ENCODE data around the gene MTHFD1L. TPM values are rescaled to one million over a fixed set of nuclear protein-coding genes. Genes with fewer than 3 reads are reported as not detected.

Gene MTHFD1L
- total and polyA plus RNA-seq, 2 of the 8 experiments (the other 6 are each of a cell fraction or from before 2014, with no cell fraction given), result 29.2 to 105 TPM

DNA sequence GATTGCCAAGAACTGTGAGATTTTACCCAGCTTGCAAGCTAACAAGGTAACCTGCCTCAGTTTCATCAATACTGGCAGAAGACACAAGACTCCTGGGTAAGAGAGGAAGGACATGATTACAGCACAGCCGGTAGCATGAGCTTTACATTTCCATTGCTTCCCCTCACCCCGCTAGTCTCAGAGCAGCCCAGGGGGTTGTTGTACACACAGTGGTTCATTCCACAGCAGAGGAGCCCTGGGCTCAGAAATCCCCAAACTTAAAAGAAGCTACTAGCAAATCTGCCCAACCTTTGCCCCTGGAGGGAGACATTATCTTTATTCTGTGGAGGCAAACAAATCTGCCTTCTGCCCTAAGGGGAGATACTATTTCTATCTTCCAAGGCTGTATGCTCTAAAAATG is 17.1 kb upstream of the MTHFD1L start:
- no peak overlapping the region for H2BK20ac ChIP-seq (ENCODE audit: low read length)
- H3K4me2 ChIP-seq (ENCODE audit: insufficient read depth in 1 of 2, low read depth in 2 of 2, low read length in 2 of 2), result no peak overlapping the region
- no peaks in the 10 kb centered on the region; a peak in 1 of 7 replicates for H3K4me1 ChIP-seq (replicated peaks in 1 of 4; ENCODE audit: control insufficient read depth in 3 of 4, insufficient read depth in 4 of 4, low read length in 3 of 4)
- TF ChIP-seq SP2 (IDR thresholded peaks at IDR 0.05; ENCODE audit: low read length) (no peak), FOSL1 (IDR thresholded peaks at IDR 0.05; ENCODE audit: insufficient read depth, low read depth, low read length) (no peak), RBBP5 (IDR thresholded peaks at IDR 0.05; ENCODE audit: borderline replicate concordance, low read depth, low read length) (no peak)
- ChIA-PET POLR2A (ENCODE audit: partially characterized antibody) (interaction anchor here (0.7 to 1.8 kb wide), 2 partner anchors 18 to 484 kb away, joined by 3 to 5 read pairs; partner anchors contain the start of gene MTHFD1L), CTCF (ENCODE audit: partially characterized antibody) (interaction anchor here (0.5 to 1.8 kb wide), 8 partner anchors 10 to 483 kb away, joined by 3 to 6 read pairs (median 3); no protein-coding TSS in a partner anchor)
- no peak overlapping the region for H3K56ac ChIP-seq (replicated peaks; ENCODE audit: insufficient read length, low read depth, low read length)
- no peak overlapping the region for H4K91ac ChIP-seq (replicated peaks; ENCODE audit: insufficient read length, low read length)
- H3K18ac ChIP-seq (ENCODE audit: extremely low read depth, low read length), result no peak overlapping the region
- no peaks in the 10 kb centered on the region for H4K20me1 ChIP-seq (replicated peaks in 1 of 2; ENCODE audit: control insufficient read depth in 1 of 2, insufficient read depth in 2 of 2, low read length in 2 of 2)
- no peak overlapping the region for H2AFZ ChIP-seq (ENCODE audit: low read length)
- no peak overlapping the region for H4K8ac ChIP-seq (ENCODE audit: extremely low read depth, insufficient read depth, low read length)
- no peak overlapping the region for H3K4me3 ChIP-seq (ENCODE audit: extremely low read depth in 1 of 4, insufficient read depth in 2 of 4, low read depth in 3 of 4, low read length in 4 of 4)
- 69% methylated on average over 2 of the region's 2 CpGs; no CpG with 5 or more reads in 1 of the 2 experiments for WGBS, 2 experiments (ENCODE audit: extremely low coverage in 1 of 2, insufficient coverage in 1 of 2, insufficient read length in 1 of 2, insufficient replicate concordance in 2 of 2, low coverage in 1 of 2, low lambda C conversion rate in 2 of 2, missing lambda C conversion rate in 1 of 2)
- H3K79me2 ChIP-seq (ENCODE audit: control insufficient read depth in 1 of 2, insufficient read depth in 2 of 2, low read length in 2 of 2), result no peaks in the 10 kb centered on the region
- no peak overlapping the region for H2BK120ac ChIP-seq (replicated peaks; ENCODE audit: low read depth, low read length)
- H3K9me3 ChIP-seq (ENCODE audit: insufficient read depth in 2 of 2, low read depth in 1 of 2, low read length in 1 of 2), result no peaks in the 10 kb centered on the region
- H4K5ac ChIP-seq (ENCODE audit: insufficient read length, low read depth, low read length), result no peak overlapping the region
- no peak overlapping the region for H2AK5ac ChIP-seq (ENCODE audit: low read depth, low read length)
- H3K23me2 ChIP-seq (ENCODE audit: low read depth, low read length), result no peaks in the 10 kb centered on the region
- no peak overlapping the region for H3K9ac ChIP-seq (replicated peaks in 1 of 4; ENCODE audit: extremely low read depth in 1 of 4, low read depth in 3 of 4, low read length in 3 of 4)
- no peak overlapping the region for H3K27ac ChIP-seq (ENCODE audit: low read depth, low read length)
- H2BK15ac ChIP-seq (ENCODE audit: low read length), result no peak overlapping the region
- H3K14ac ChIP-seq (ENCODE audit: insufficient read length), result no peak overlapping the region
- no peak overlapping the region for H2BK5ac ChIP-seq (ENCODE audit: low read depth, low read length)
- H3K27me3 ChIP-seq (replicated peaks in 1 of 4; ENCODE audit: control insufficient read depth in 3 of 4, extremely low read depth in 1 of 4, insufficient read depth in 3 of 4, low read length in 3 of 4), result no peaks in the 10 kb centered on the region
- no peak overlapping the region for H3K23ac ChIP-seq (ENCODE audit: insufficient read length)
- no peak for DNase-seq (ENCODE audit: low read depth in 1 of 2, low spot score in 2 of 2)
- no peak overlapping the region for H2BK12ac ChIP-seq (ENCODE audit: low read depth, low read length)
- no peaks in the 10 kb centered on the region for H3K79me1 ChIP-seq (ENCODE audit: low read depth, low read length)
- H3K4ac ChIP-seq (replicated peaks; ENCODE audit: insufficient read length, low read depth, low read length), result no peak overlapping the region
- no peaks in the 10 kb centered on the region for H3K36me3 ChIP-seq (ENCODE audit: control insufficient read depth in 2 of 4, insufficient read depth in 4 of 4, low read length in 3 of 4)
- FAIRE-seq, result no peak

All from H1 (cell line).